Neuron (in vitro differentiated cells): ENCODE measurements around the gene FER1L5.

Experiments
- H2AFZ ChIP-seq: one replicate; pipeline ENCODE4 v1.6.1; 2013; ENCODE audit warnings: low read depth, mild to moderate bottlenecking, inconsistent platforms, low read length, moderate library complexity
- H3K27me3 ChIP-seq: one replicate; pipeline ENCODE4 v1.6.1; 2013; ENCODE audit warnings: low read length; ENCODE audit not compliant: insufficient read depth
- H3K36me3 ChIP-seq: one replicate; pipeline ENCODE4 v1.6.1; 2013; ENCODE audit warnings: low read length; ENCODE audit not compliant: insufficient read depth
- H3K4me1 ChIP-seq: one replicate; pipeline ENCODE4 v1.6.1; 2013; ENCODE audit warnings: low read length; ENCODE audit not compliant: insufficient read depth
- H3K4me3 ChIP-seq: 2 replicates; pipeline ENCODE4 v1.5.1; 2013; ENCODE audit warnings: mild to moderate bottlenecking, low read length, moderate library complexity
- H3K9me3 ChIP-seq: one replicate; pipeline ENCODE4 v1.6.1; 2013; ENCODE audit warnings: low read length

The FER1L5 gene

DNA sequence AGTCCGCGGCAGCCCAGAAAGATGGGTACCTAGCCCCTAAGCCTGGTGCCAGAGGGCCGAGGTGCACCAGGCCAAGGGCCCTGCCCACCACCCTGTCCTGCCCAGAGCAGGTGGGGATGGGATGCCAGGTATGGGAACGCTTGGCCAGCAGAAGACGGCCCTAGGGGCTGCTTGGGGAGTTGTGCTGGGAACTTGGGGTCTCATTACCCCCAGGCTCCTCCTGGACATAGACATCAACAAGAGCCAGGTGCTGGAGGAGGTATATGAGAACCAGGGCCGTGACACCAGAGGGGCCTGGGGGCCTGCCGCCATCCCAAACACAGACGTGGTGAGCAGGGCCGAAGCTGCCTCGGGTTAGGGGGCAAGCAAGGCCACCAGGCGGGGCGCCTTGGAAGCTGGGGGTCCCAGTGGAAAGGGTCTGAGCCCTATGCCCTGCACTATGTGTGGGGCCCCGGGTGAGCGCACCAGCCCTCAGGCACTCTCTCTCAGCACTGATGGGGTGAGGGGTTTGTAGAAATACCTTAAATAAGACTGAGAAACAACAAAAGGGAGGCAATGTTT, 46.9 kb downstream of the FER1L5 start:
- Histone ChIP-seq H3K27me3 (no peaks in the 10 kb centered on the region), H3K4me1 (no peaks in the 10 kb centered on the region), H3K4me3 (no peak overlapping the region), H2AFZ (no peak overlapping the region), H3K9me3 (no peaks in the 10 kb centered on the region), H3K36me3 (no peaks in the 10 kb centered on the region)

DNA sequence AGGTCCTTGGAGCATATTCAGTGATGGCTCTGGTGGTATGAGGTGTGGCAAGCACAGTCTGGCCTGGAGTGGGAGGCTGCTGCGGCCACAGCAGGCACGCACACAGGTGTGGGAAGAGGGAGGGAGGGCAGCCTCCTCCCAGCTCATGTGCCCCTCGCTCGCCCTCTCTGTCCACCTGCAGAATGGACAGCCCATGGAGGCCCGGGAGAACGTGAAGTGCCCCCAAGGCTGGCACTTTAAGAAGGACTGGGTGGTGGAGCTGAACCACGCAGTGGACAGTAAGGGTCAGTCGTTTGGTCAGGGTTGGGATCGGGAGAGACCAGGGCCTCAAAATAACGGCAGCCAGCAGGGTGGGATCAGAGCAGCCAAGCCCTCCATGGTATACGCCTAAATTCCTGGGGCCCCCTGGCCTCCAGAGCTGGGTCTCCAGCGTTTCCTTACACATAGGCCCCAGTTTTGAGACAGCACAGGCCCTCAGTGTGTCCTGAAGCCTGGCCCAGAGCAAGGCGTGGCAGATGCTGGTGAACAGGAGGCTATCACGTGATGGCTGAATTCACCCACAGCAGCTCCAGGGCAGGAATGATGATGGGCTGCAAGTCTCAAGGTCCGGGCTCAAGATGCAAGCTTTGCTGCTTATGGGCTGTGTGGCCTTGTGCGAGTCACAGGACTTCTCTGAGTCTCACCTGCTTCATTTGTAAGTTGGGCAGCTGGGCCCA, 47.9 kb downstream of the FER1L5 start:
- H3K36me3 ChIP-seq: no peaks in the 10 kb centered on the region
- H2AFZ ChIP-seq: no peak overlapping the region
- no peaks in the 10 kb centered on the region for H3K4me1 ChIP-seq
- H3K4me3 ChIP-seq: no peak overlapping the region
- H3K27me3 ChIP-seq: no peaks in the 10 kb centered on the region
- H3K9me3 ChIP-seq: no peaks in the 10 kb centered on the region

DNA sequence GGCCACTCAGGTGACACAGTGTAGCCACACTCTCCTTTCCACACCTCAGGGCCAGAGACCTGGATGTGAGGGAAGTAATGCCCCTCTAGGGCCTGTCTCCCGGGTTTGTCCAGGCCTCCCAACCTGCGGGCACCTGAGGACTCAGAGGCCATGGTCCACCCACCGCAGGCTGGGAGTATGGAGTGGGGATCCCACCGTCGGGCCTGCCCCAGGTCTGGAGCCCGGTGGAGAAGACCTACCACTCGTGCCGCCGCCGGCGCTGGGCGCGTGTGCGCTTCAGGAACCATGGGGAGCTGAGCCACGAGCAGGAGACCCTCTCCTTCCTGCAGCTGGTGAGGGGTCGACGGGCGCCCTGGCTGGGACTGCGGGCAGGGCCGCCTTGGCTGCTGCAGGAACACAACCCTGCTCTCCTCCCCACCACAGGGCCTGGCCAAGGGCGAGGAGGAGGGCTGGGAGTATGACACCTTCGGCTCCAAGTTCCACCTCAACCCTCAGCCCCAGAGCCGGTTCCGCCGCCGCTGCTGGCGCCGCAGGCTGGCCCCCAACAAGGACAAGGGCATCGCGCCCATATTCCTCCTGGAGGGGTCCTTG, 48.6 kb downstream of the FER1L5 start:
- Histone ChIP-seq H3K4me1 (no peaks in the 10 kb centered on the region), H3K27me3 (no peaks in the 10 kb centered on the region), H3K9me3 (no peaks in the 10 kb centered on the region), H3K36me3 (no peaks in the 10 kb centered on the region), H3K4me3 (no peak overlapping the region), H2AFZ (no peak overlapping the region)

DNA sequence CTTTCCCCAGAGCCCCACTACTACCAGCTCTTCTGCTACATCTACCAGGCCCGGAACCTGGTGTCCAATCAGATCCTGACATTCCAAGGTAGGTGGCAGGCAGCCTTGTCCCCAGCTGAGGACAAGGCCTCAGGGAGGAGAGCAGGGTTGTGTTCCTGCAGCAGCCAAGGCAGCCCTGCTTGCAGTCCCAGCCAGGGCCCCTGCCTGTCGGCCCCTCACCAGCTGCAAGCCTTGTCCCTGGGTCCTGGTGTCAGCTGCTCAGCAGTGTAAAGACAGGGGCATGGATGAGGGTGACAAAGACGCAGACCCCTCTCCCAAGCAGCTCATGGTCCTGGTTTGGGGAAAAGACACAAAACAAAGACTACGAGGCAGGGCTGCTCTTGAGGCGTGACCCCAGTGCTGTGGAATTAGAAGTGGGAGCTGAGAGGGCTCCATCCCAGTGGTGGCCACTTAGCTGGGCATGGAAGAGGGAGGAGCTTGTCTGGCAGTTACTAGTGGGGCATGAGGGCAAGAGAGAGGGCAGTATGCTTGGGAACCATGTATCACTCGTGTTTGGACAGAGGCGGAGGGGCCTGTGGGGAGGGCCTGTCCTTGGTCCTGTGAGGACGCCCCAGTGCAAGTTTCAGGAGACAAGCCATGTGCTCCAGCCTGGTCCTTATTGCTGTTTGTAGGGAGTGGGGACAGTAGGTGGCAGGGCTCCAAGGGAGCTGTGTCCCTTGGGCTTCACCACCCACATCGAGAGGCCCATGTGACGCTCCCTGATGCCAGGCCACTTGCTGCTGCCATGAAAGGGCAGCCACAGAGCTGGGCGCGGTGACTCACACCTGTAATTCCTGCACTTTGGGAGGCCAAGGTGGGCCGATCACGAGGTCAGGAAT, 49.8 kb downstream of the FER1L5 start:
- H3K4me1 ChIP-seq: no peaks in the 10 kb centered on the region
- H3K9me3 ChIP-seq: no peaks in the 10 kb centered on the region
- H3K36me3 ChIP-seq: no peaks in the 10 kb centered on the region
- no peak overlapping the region for H3K4me3 ChIP-seq
- no peaks in the 10 kb centered on the region for H3K27me3 ChIP-seq
- H2AFZ ChIP-seq: no peak overlapping the region

DNA sequence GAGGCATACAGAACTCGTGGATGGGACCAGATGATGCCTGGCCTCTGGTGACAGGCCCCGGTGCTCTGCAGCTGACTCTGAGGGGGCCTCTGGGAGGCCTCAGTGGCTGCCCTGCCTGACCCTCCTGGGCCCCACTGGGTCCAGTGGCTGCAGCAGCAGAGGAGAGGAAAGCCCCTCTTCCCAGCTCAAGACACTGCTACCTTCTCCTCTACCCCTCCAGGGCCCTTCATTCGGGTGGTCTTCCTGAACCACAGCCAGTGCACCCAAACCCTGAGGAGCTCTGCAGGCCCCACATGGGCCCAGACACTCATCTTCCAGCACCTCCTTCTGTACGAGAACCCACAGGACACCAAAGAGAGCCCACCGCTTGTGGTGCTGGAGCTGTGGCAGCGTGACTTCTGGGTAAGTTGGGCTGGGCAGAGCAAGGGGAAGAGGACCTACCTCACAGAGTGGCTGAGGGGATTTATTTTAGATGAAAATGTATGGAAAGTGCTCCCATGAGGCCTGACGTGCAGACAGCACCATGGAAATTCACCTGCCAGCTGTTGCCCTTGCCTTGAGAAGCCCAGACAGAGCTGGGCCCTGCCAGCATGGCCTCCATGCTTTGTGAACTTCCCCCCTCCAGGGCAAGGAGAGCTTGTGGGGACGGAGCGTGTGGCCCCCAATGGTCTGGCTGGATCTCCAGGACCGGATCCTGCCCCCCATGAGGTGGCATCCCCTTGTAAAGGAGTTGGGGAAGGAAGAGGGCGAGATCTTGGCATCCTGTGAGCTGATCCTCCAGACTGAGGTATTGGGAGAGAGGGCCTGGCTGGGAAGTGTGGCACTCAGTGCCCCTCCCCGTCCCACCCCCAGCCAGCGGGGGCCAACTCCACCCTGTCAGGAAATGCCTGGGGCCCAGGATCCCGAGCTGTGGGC, 51.0 kb downstream of the FER1L5 start:
- Histone ChIP-seq H3K36me3 (no peaks in the 10 kb centered on the region), H3K27me3 (no peaks in the 10 kb centered on the region), H3K9me3 (no peaks in the 10 kb centered on the region), H3K4me1 (no peaks in the 10 kb centered on the region), H2AFZ (no peak overlapping the region), H3K4me3 (no peak overlapping the region)

DNA sequence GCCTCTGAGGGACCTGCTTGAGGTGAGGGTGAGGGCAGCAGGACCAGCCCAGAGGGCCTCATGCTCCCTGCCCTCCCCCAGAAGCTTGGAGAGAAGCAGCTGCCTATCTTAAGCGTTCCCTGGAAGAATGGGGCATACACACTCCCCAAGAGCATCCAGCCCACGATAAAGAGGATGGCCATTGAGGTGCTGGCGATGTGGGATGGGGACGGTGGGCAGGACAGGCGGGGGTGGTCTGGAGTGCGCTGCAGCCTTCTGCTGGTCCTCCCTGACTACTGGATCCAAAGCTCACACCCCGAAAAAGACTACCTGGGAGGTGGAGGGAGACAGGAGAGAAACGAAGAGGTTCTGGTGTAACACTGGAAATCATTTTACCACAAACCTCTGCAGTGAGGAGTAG, 51.7 kb downstream of the FER1L5 start:
- Histone ChIP-seq H3K9me3 (no peaks in the 10 kb centered on the region), H3K27me3 (no peaks in the 10 kb centered on the region), H3K4me3 (no peak overlapping the region), H2AFZ (no peak overlapping the region), H3K36me3 (no peaks in the 10 kb centered on the region), H3K4me1 (no peaks in the 10 kb centered on the region)

DNA sequence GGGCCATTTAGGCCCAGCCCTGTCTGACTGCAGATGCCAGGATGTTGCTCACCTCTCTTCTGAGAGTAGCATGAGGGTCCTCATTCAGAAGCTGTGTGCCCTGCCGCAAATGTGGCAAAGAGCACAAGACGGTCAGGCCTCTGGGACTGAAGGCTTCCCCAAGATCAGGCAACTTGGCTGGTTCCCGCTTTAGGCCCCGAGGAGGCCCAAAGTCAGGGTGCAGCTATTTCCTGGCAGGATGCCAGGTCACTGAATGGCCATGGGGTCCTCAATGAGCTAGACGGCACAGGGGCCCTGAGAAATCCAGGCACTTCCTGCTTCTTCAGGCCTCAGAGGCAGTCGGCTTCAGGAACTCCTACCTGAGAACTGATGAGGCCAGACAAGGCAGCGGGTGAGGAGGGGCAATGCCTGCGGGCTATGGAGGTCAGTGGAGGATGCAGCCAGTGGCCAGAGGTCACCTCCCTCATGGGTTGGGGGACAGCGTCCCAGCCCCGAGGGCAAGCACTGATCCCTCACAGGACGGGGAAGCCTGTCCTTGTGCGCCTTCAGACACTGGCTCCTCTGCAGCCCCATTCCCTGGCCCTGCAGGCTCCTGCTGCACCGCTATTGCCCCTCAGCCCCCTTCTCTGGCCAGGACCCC, 52.4 kb downstream of the FER1L5 start:
- no peak overlapping the region for H2AFZ ChIP-seq
- no peaks in the 10 kb centered on the region for H3K9me3 ChIP-seq
- no peaks in the 10 kb centered on the region for H3K36me3 ChIP-seq
- no peaks in the 10 kb centered on the region for H3K27me3 ChIP-seq
- H3K4me1 ChIP-seq: no peaks in the 10 kb centered on the region
- no peak overlapping the region for H3K4me3 ChIP-seq

DNA sequence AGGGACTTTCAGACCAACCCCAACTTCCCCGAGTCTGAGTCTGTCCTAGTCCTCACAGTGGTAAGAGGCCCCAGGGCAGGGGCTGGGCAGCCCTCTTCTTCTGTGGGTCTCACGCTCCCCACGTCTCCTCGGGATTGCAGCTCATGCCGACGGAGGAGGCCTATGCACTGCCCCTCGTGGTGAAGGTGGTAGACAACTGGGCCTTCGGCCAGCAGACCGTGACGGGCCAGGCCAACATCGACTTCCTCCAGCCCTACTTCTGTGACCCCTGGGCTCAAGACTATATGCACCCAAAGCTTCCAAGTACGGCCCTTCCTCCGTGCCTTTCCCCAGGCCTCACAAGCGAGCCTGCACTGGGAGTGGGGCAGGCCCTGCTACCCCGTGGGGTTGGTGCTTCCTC, 53.0 kb downstream of the FER1L5 start:
- H2AFZ ChIP-seq: no peak overlapping the region
- no peak overlapping the region for H3K4me3 ChIP-seq
- H3K27me3 ChIP-seq: no peaks in the 10 kb centered on the region
- no peaks in the 10 kb centered on the region for H3K4me1 ChIP-seq
- no peaks in the 10 kb centered on the region for H3K36me3 ChIP-seq
- no peaks in the 10 kb centered on the region for H3K9me3 ChIP-seq

DNA sequence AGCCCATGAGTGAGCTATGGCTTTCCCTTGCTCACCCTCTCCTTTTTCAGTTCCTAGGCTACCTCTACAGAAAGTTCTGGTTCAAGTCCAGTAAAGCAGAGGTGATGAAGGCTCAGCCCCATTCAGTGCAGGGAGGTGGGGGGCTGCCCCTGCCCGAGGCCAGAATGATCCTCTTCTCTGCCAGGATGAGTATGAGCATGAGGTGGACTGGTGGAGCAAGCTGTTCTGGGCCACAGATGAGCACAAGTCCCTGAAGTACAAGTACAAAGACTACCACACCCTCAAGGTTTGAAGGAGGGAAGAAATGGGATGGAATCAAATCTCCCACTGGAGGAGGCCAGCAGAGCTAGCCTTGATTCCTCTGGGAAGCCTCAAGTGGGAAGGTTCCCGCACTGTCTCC, 54.9 kb downstream of the FER1L5 start:
- Histone ChIP-seq H3K9me3 (no peaks in the 10 kb centered on the region), H3K4me3 (no peak overlapping the region), H2AFZ (no peak overlapping the region), H3K4me1 (no peaks in the 10 kb centered on the region), H3K36me3 (peaks cover 5% of the 10 kb centered on the region), H3K27me3 (no peaks in the 10 kb centered on the region)

DNA sequence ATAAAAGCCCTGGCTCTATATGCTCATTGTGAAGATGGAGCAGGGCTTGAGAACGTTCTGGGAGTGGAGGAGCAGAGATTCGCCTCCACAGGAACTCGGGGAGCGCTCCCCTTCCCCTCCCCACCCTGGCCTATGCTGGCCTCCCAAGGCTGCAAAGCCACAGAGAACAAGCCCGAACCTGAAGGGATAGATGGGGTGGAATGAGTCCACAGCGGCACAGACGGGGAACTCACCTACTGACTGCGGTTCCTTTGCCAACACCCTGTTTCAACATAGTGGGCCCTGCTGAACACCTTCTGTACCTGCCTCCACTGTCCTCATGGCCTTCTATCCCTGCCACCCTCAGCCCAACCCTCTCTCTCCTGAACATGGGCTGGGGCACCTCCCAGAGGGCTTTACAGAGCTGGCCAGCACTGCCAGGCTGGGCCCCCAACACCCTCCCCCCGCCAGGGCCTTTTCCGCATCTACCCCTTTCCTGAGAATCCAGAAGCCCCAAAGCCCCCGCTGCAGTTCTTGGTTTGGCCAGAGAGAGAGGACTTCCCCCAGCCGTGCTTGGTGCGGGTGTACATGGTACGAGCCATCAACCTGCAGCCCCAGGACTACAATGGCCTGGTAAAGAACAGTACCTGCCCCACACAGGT, 55.8 kb downstream of the FER1L5 start:
- Histone ChIP-seq H3K9me3 (no peaks in the 10 kb centered on the region), H3K27me3 (no peaks in the 10 kb centered on the region), H2AFZ (no peak overlapping the region), H3K4me1 (no peaks in the 10 kb centered on the region), H3K4me3 (no peak overlapping the region), H3K36me3 (peaks cover 14% of the 10 kb centered on the region)

DNA sequence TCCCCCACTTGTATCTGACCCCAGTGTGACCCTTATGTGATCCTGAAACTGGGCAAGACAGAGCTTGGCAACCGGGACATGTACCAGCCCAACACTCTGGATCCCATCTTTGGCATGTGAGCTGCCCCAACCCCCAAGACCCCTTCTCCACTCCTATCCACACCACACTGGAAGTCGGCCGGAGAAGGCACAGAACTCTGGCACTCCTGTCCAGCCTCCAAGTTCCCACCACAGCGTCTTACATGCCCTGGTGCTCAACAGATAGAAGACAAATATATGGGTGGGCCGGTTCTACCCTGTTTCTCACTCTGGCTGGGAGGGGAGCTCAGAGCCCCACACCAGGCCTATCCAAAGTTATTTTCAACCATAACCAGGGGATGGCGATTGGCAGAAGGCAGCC, 56.5 kb downstream of the FER1L5 start:
- Histone ChIP-seq H3K4me3 (no peak overlapping the region), H3K9me3 (no peaks in the 10 kb centered on the region), H3K36me3 (peaks cover 16% of the 10 kb centered on the region), H2AFZ (no peak overlapping the region), H3K27me3 (no peaks in the 10 kb centered on the region), H3K4me1 (no peaks in the 10 kb centered on the region)

DNA sequence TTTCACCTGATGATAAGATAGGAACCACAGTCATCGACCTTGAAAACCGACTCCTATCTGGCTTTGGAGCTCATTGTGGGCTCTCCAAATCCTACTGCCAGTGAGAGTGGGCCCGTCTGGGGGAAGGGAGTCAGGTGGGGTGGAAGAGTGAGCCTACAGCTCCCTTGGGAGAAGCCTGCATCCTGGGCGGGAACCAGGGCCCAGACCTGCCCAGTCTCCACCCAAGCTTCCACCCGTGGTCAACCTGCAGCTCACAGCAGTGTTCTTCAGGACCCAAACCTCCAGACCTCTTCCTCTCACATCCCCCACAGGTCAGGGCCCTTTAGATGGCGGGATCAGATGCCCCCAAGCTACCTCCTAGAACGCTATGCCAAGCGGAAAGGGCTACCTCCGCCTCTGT, 57.1 kb downstream of the FER1L5 start:
- Histone ChIP-seq H3K27me3 (no peaks in the 10 kb centered on the region), H2AFZ (no peak overlapping the region), H3K9me3 (no peaks in the 10 kb centered on the region), H3K4me1 (no peaks in the 10 kb centered on the region), H3K4me3 (no peak overlapping the region), H3K36me3 (peaks cover 16% of the 10 kb centered on the region)
